Neural progenitor cell (in vitro differentiated cells): Measurements from ENCODE around the gene BAG1. TPM values are rescaled to one million over a fixed set of nuclear protein-coding genes. Genes with fewer than 3 reads are reported as not detected.

Experiments used
- DNase-seq: peaks from one replicate; pipeline ENCODE4 v3.0.0-alpha.2; 2016; ENCODE audit warnings: low spot score
- H2AFZ ChIP-seq: fragments of 200-600 bp; sonication (generic); replicated peaks from 2 replicates; pipeline ENCODE4 v1.6.1; 2016; ENCODE audit warnings: antibody characterized with exemption
- H3F3A ChIP-seq: fragments of 200-600 bp; sonication (generic); 2 replicates; pipeline ENCODE4 v1.6.1; 2016; ENCODE audit warnings: antibody characterized with exemption, low read depth
- H3K27ac ChIP-seq: fragments of 200-600 bp; sonication (generic); 2 replicates; pipeline ENCODE4 v1.5.1; 2016; ENCODE audit warnings: mild to moderate bottlenecking
- H3K27me3 ChIP-seq: fragments of 200-600 bp; sonication (generic); 2 replicates; pipeline ENCODE4 v1.6.1; 2016; ENCODE audit warnings: mild to moderate bottlenecking, moderate library complexity
- H3K36me3 ChIP-seq: fragments of 200-600 bp; sonication (generic); 2 replicates; pipeline ENCODE4 v1.5.1; 2016
- H3K4me1 ChIP-seq: fragments of 200-600 bp; sonication (generic); 2 replicates; pipeline ENCODE4 v1.6.1; 2016; ENCODE audit warnings: mixed run types
- H3K4me2 ChIP-seq: fragments of 200-600 bp; sonication (generic); 2 replicates; pipeline ENCODE4 v1.6.1; 2016
- H3K4me3 ChIP-seq: fragments of 200-600 bp; sonication (generic); 2 replicates; pipeline ENCODE4 v1.5.1; 2016
- H3K79me2 ChIP-seq: fragments of 200-600 bp; sonication (generic); 2 replicates; pipeline ENCODE4 v1.6.1; 2016; ENCODE audit warnings: low read depth
- H3K9ac ChIP-seq: fragments of 200-600 bp; sonication (generic); 2 replicates; pipeline ENCODE4 v1.6.1; 2016
- H3K9me3 ChIP-seq: fragments of 200-600 bp; sonication (generic); 2 replicates; pipeline ENCODE4 v1.5.1; 2016; ENCODE audit warnings: low read depth
- H4K20me1 ChIP-seq: fragments of 200-600 bp; sonication (generic); 2 replicates; pipeline ENCODE4 v1.6.1; 2016; ENCODE audit warnings: low read depth
- H3K27ac Mint-ChIP-seq: 3 replicates; pipeline ENCODE4 v1.8.0; 2021; ENCODE audit warnings: mixed read lengths
- H3K27me3 Mint-ChIP-seq: 2 replicates; pipeline ENCODE4 v1.8.0; 2022; ENCODE audit warnings: low read depth, mild to moderate bottlenecking, inconsistent platforms, moderate library complexity, mixed read lengths; ENCODE audit not compliant: insufficient read depth
- H3K36me3 Mint-ChIP-seq: 3 replicates; pipeline ENCODE4 v1.8.0; 2021; ENCODE audit warnings: mixed read lengths
- H3K4me1 Mint-ChIP-seq: 3 replicates; pipeline ENCODE4 v1.8.0; 2021; ENCODE audit warnings: mixed read lengths
- H3K4me3 Mint-ChIP-seq: 3 replicates; pipeline ENCODE4 v1.8.0; 2021; ENCODE audit warnings: mild to moderate bottlenecking, moderate library complexity, mixed read lengths
- H3K9me3 Mint-ChIP-seq: 3 replicates; pipeline ENCODE4 v1.8.0; 2020; ENCODE audit warnings: mixed read lengths
- EZH2 ChIP-seq: fragments of 200-600 bp; sonication (generic); IDR thresholded peaks from 2 replicates; pipeline ENCODE4 v1.6.1; 2017; ENCODE audit warnings: antibody characterized with exemption, mild to moderate bottlenecking, moderate library complexity
- EZH2phosphoT487 ChIP-seq: fragments of 200-600 bp; sonication (generic); IDR thresholded peaks from 2 replicates; pipeline ENCODE4 v1.6.1; 2017; ENCODE audit warnings: antibody characterized with exemption
- total RNA-seq: library from RNA; depleted of rRNA; stranded (reverse); fragments of >200 nt; gene quantifications from 2 replicates; pipeline ENCODE4 v1.2.3, GENCODE V29; 2015; ENCODE audit warnings: low replicate concordance
- TF ChIP-seq, protein P1 (sequence below): fragments of 200-600 bp; sonication (generic); IDR thresholded peaks from 2 replicates; pipeline ENCODE4 v1.5.1; 2017; ENCODE audit warnings: antibody characterized with exemption, mild to moderate bottlenecking

BAG1 gene
- total RNA-seq, 1 donor from 2014 or later = 44.3 TPM

DNA sequence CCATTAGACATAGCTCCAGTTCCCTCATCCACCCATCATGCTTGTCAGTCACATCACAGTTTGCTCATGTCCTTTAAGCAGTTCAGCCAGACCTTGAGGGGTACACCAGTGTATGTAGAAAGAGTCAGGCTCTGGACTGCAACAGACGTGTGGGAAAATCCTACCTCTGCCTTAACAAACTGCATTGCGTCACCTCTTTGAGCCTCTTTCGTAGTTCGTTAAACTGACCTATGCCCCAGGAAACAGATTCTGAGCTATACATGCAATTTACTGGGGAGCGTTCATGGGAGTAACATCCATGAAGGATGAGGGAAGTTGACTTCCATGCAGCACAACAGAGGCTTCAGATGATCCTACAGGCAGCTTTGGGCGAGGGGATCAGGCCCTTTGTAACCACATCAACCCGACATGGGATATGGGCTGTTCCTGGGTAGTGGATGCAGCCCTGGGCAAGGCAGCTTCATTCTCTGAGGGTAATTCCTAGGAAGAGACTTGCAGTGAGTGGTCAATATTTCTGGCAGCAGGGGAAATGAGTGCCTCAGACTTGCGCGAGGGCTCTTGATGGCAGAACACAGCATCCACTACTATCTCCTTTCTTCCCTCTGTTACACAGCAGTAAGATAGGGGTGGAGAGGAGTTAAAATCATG lies 20.2 kb downstream of the BAG1 start:
- Histone ChIP-seq H3K9me3 (no peaks in the 10 kb centered on the region), H3K36me3 (no peaks in the 10 kb centered on the region), H2AFZ (no peak overlapping the region), H3K4me3 (no peak overlapping the region), H3K9ac (no peak overlapping the region), H3K79me2 (no peaks in the 10 kb centered on the region), H3F3A (no peaks in the 10 kb centered on the region), H3K4me1 (no peaks in the 10 kb centered on the region), H3K4me2 (no peak overlapping the region), H3K27ac (no peak overlapping the region), H3K27me3 (no peaks in the 10 kb centered on the region), H4K20me1 (no peaks in the 10 kb centered on the region)
- TF ChIP-seq EZH2phosphoT487 = no peak
- TF ChIP-seq EZH2 = no peak
- TF ChIP-seq, protein P1, sequence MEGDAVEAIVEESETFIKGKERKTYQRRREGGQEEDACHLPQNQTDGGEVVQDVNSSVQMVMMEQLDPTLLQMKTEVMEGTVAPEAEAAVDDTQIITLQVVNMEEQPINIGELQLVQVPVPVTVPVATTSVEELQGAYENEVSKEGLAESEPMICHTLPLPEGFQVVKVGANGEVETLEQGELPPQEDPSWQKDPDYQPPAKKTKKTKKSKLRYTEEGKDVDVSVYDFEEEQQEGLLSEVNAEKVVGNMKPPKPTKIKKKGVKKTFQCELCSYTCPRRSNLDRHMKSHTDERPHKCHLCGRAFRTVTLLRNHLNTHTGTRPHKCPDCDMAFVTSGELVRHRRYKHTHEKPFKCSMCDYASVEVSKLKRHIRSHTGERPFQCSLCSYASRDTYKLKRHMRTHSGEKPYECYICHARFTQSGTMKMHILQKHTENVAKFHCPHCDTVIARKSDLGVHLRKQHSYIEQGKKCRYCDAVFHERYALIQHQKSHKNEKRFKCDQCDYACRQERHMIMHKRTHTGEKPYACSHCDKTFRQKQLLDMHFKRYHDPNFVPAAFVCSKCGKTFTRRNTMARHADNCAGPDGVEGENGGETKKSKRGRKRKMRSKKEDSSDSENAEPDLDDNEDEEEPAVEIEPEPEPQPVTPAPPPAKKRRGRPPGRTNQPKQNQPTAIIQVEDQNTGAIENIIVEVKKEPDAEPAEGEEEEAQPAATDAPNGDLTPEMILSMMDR = no peak
- peaks cover 6% of the 10 kb centered on the region for H3K4me1 Mint-ChIP-seq
- no peak overlapping the region for H3K27ac Mint-ChIP-seq
- peaks cover 3% of the 10 kb centered on the region for H3K36me3 Mint-ChIP-seq
- no peak overlapping the region for H3K4me3 Mint-ChIP-seq
- no peaks in the 10 kb centered on the region for H3K9me3 Mint-ChIP-seq
- DNase-seq = no peak
- H3K27me3 Mint-ChIP-seq = peaks cover 7% of the 10 kb centered on the region

GRCh38 chr9:33242609-33243134 lies 21.8 kb downstream of the BAG1 start:
- Histone ChIP-seq H3K79me2 (no peaks in the 10 kb centered on the region), H3K4me1 (no peaks in the 10 kb centered on the region), H3F3A (no peaks in the 10 kb centered on the region), H3K4me3 (no peak overlapping the region), H3K27me3 (no peaks in the 10 kb centered on the region), H2AFZ (no peak overlapping the region), H3K36me3 (no peaks in the 10 kb centered on the region), H3K4me2 (no peak overlapping the region), H3K9me3 (no peaks in the 10 kb centered on the region), H4K20me1 (no peaks in the 10 kb centered on the region), H3K9ac (no peak overlapping the region), H3K27ac (no peak overlapping the region)
- H3K27ac Mint-ChIP-seq = no peak overlapping the region
- no peak overlapping the region for H3K4me3 Mint-ChIP-seq
- peaks cover under 1% of the 10 kb centered on the region for H3K36me3 Mint-ChIP-seq
- H3K9me3 Mint-ChIP-seq = no peaks in the 10 kb centered on the region
- peaks cover 6% of the 10 kb centered on the region for H3K4me1 Mint-ChIP-seq
- H3K27me3 Mint-ChIP-seq = peaks cover 7% of the 10 kb centered on the region
- no peak for TF ChIP-seq EZH2
- TF ChIP-seq, protein P1 = no peak
- no peak for TF ChIP-seq EZH2phosphoT487
- DNase-seq = no peak

DNA sequence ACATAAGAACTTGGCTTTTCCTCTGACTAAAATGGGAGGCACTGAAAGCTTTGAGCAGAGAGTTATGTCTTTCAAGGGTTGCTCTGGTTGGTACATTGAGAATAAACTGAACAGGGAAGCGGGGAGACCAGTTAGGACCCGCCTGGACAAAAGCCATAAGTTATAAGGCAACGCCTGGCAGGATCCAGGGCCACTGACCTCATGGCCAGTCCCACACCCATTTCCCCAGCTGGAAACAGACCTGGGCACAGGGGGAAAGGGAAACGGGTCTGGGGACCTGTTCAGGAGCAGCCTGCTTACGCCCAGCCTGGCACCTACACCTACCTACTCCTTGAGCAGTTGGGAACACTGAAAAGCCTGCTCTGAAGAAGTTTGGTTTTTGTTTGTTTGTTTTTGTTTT lies 23.2 kb downstream of the BAG1 start:
- no peaks in the 10 kb centered on the region for H3K79me2 ChIP-seq
- no peaks in the 10 kb centered on the region for H3K36me3 ChIP-seq
- peaks cover 10% of the 10 kb centered on the region for H3K27me3 Mint-ChIP-seq
- no peaks in the 10 kb centered on the region for H4K20me1 ChIP-seq
- peak overlapping the region; percentile 34 for H3K27ac Mint-ChIP-seq
- DNase-seq = no peak
- H3K9ac ChIP-seq = no peak overlapping the region
- no peak overlapping the region for H3K27ac ChIP-seq
- H3K4me3 ChIP-seq = no peak overlapping the region
- no peaks in the 10 kb centered on the region for H3K36me3 Mint-ChIP-seq
- peaks cover 5% of the 10 kb centered on the region for H3K27me3 ChIP-seq
- no peak overlapping the region for H3K4me3 Mint-ChIP-seq
- no peaks in the 10 kb centered on the region for H3K4me1 ChIP-seq
- no peak for TF ChIP-seq EZH2phosphoT487
- H3F3A ChIP-seq = no peaks in the 10 kb centered on the region
- no peaks in the 10 kb centered on the region for H3K9me3 ChIP-seq
- no peaks in the 10 kb centered on the region for H3K9me3 Mint-ChIP-seq
- peaks cover 6% of the 10 kb centered on the region for H3K4me1 Mint-ChIP-seq
- H3K4me2 ChIP-seq = no peak overlapping the region
- no peak overlapping the region for H2AFZ ChIP-seq

- no peaks in the 10 kb centered on the region for H3K36me3 Mint-ChIP-seq
- H3K27ac Mint-ChIP-seq = peak within 1 kb of the TSS; percentile 34
- H3K9me3 ChIP-seq = no peaks in the 10 kb centered on the region
- H3K4me2 ChIP-seq = no peak within 1 kb of the TSS
- no peaks in the 10 kb centered on the region for H3K9me3 Mint-ChIP-seq
- H3K9ac ChIP-seq = no peak within 1 kb of the TSS
- H3K27ac ChIP-seq = no peak within 1 kb of the TSS
- H3K4me1 ChIP-seq = no peaks in the 10 kb centered on the region
- no peak within 1 kb of the TSS for H3K4me3 ChIP-seq
- no peak for DNase-seq
- H3F3A ChIP-seq = no peaks in the 10 kb centered on the region
- H2AFZ ChIP-seq = peak within 1 kb of the TSS; percentile 34
- no peaks in the 10 kb centered on the region for H4K20me1 ChIP-seq
- H3K4me3 Mint-ChIP-seq = no peak within 1 kb of the TSS
- TF ChIP-seq, protein P1 = no peak
- TF ChIP-seq EZH2phosphoT487 (no peak), EZH2 (no peak)
- H3K79me2 ChIP-seq = no peaks in the 10 kb centered on the region
- no peaks in the 10 kb centered on the region for H3K36me3 ChIP-seq
- H3K27me3 ChIP-seq = peaks cover 15% of the 10 kb centered on the region
- peaks cover 13% of the 10 kb centered on the region for H3K27me3 Mint-ChIP-seq
- H3K4me1 Mint-ChIP-seq = peaks cover 6% of the 10 kb centered on the region
These were observed 24.6 kb downstream of the BAG1 start, which contains the start of gene SPINK4 for GRCh38 chr9:33239921-33240320. TSS of gene SPINK4 (plus strand) at chr9:33240167. CDS start at chr9:33240209, 42 bp downstream.
